Measurements from ENCODE around the gene RAB31.

DNA sequence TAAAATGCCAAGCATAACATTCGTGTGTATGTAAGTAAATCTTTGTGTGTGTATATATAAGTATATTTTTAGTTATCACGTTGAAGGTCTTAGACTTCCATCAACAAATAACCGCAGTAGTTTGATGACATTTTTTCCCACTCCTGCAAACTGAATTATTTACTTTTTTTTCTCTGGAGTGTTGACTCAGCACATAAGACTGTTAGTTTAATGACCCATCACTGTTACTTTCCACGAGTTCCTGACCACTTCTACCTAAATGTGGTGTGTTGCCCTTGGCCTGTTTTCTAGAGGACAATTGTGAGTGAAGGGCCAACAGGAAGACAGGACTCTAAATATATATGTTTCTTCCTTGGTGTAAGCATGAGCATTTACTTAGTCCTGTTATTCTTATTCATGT, 106.3 kb downstream of the RAB31 start:
- TF ChIP-seq POLR2AphosphoS5 (IDR thresholded peaks at IDR 0.05) = no peak
- no peak for TF ChIP-seq POLR2A (IDR thresholded peaks at IDR 0.05)
- TF ChIP-seq, protein P1, sequence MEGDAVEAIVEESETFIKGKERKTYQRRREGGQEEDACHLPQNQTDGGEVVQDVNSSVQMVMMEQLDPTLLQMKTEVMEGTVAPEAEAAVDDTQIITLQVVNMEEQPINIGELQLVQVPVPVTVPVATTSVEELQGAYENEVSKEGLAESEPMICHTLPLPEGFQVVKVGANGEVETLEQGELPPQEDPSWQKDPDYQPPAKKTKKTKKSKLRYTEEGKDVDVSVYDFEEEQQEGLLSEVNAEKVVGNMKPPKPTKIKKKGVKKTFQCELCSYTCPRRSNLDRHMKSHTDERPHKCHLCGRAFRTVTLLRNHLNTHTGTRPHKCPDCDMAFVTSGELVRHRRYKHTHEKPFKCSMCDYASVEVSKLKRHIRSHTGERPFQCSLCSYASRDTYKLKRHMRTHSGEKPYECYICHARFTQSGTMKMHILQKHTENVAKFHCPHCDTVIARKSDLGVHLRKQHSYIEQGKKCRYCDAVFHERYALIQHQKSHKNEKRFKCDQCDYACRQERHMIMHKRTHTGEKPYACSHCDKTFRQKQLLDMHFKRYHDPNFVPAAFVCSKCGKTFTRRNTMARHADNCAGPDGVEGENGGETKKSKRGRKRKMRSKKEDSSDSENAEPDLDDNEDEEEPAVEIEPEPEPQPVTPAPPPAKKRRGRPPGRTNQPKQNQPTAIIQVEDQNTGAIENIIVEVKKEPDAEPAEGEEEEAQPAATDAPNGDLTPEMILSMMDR (IDR thresholded peaks at IDR 0.05) = no peak
- no peak for TF ChIP-seq EP300 (IDR thresholded peaks at IDR 0.05)
